ENCODE data around the gene KCTD16. TPM values are rescaled to one million over a fixed set of nuclear protein-coding genes. Genes with fewer than 3 reads are reported as not detected.

KCTD16 gene
- total RNA-seq, 6 experiments from 2014 or later, result under 0.01 to 0.02 (median 0.02) TPM; not detected in 3

- intact Hi-C loops (cut with DNase I), result no loop called here
- 27% methylated on average over 1 of the region's 1 CpG for WGBS (ENCODE audit: insufficient coverage, low coverage, low lambda C conversion rate, missing lambda C conversion rate)
- DNase-seq, result no peak
Observed at GRCh38 chr5:144210655-144211054, 40.0 kb downstream of the KCTD16 start.

GRCh38 chr5:144219869-144220268, 49.2 kb downstream of the KCTD16 start:
- Histone ChIP-seq H3K4me3 (no peak overlapping the region), H3K27me3 (no peaks in the 10 kb centered on the region), H3K36me3 (no peaks in the 10 kb centered on the region), H3K9me3 (no peaks in the 10 kb centered on the region), H3K4me1 (no peaks in the 10 kb centered on the region), H3K27ac (no peak overlapping the region)
- no peak for DNase-seq
- TF ChIP-seq CTCF (IDR thresholded peaks at IDR 0.05), result no peak
- no peak for TF ChIP-seq POLR2A (IDR thresholded peaks at IDR 0.05)
- intact Hi-C loops (cut with DNase I), result no loop called here
- no peak for ATAC-seq
- 71% methylated on average over 3 of the region's 3 CpGs for WGBS (ENCODE audit: insufficient coverage, low coverage, low lambda C conversion rate, missing lambda C conversion rate)

More at GRCh38 chr5:144210655-144211054, 40.0 kb downstream of the KCTD16 start:
- no peak overlapping the region for H3K4me3 ChIP-seq
- H3K27ac ChIP-seq, result no peak overlapping the region
- H3K27me3 ChIP-seq, result no peaks in the 10 kb centered on the region
- no peak for ATAC-seq
- H3K9me3 ChIP-seq, result no peaks in the 10 kb centered on the region
- no peaks in the 10 kb centered on the region for H3K36me3 ChIP-seq
- no peak for TF ChIP-seq POLR2A (IDR thresholded peaks at IDR 0.05)
- TF ChIP-seq CTCF (IDR thresholded peaks at IDR 0.05), result no peak
- no peaks in the 10 kb centered on the region for H3K4me1 ChIP-seq

DNA sequence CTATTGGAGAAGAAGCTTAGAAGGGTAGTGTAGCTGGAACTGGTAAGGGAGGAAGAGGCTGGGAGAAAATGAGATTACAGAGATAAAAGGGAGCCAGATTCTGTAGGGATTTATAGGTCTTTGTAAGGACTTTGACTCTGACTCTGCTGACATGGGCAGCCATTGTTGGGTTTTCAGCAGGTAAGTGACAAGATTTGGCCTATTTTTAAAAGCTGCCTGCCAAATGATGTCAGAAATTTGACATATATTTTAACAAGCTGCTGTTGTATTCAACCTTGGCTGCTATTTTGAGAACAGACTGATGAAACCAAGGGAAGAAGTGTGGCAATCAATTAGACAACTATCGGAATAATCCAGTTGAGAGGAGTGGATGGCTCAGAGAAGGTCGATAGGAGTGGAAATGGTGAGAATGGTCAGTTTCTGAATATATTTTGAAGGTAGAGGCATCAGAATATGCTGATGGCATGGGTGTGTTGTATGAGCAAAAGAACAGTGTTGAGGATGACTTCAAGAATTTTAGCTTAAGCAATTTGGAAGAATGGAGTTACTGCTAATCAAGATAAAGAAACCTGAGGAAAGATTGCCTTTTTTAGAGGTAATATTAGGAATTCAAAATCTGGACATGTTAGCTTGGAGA, 56.8 kb downstream of the KCTD16 start:
- Histone ChIP-seq H3K4me1 (no peaks in the 10 kb centered on the region), H3K27ac (no peak overlapping the region), H3K27me3 (no peaks in the 10 kb centered on the region), H3K4me3 (no peak overlapping the region), H3K9me3 (no peaks in the 10 kb centered on the region), H3K36me3 (no peaks in the 10 kb centered on the region)
- WGBS (ENCODE audit: insufficient coverage, low coverage, low lambda C conversion rate, missing lambda C conversion rate), result 10% methylated on average over 2 of the region's 2 CpGs
- no peak for TF ChIP-seq CTCF (IDR thresholded peaks at IDR 0.05)
- no peak for TF ChIP-seq POLR2A (IDR thresholded peaks at IDR 0.05)
- no peak for DNase-seq
- no peak for ATAC-seq
- intact Hi-C loops (cut with DNase I), result no loop called here

DNA sequence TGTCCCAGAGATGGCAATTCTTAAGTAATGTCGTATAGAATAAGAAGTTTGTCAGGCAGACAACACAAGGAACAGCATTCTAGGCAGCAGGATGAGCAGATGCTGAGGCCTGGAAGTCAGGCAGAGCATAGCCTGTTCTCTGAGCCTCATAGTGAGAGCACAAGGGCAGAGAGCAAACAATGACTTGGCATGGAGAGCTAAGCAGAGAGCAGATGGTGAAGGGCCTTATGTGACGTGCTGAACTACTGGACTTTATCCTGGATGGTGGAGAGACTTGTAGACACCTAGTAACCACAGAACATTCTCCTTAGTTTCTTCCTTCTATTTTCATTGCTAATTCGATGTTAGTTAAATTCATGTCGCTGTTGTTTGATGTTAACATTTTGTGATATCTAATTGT, 60.1 kb downstream of the KCTD16 start:
- intact Hi-C loops (cut with DNase I), result no loop called here
- H3K36me3 ChIP-seq, result no peaks in the 10 kb centered on the region
- ATAC-seq (peak in 1 of 4 donors; percentile 25), DNase-seq (no peak)
- H3K27ac ChIP-seq, result no peak overlapping the region
- H3K9me3 ChIP-seq, result no peaks in the 10 kb centered on the region
- no peaks in the 10 kb centered on the region for H3K4me1 ChIP-seq
- TF ChIP-seq POLR2A (IDR thresholded peaks at IDR 0.05) (no peak), CTCF (IDR thresholded peaks at IDR 0.05) (no peak)
- no peak overlapping the region for H3K4me3 ChIP-seq
- no peaks in the 10 kb centered on the region for H3K27me3 ChIP-seq
- WGBS (ENCODE audit: insufficient coverage, low coverage, low lambda C conversion rate, missing lambda C conversion rate), result 72% methylated on average over 4 of the region's 4 CpGs

Measured in right lobe of liver (tissue), 6 donors.